ENCODE data around the gene TMEM181.
"Not testable (repeated sequence)": the region's sequence is repeated elsewhere in the genome, so short reads cannot be mapped to it uniquely, and the experiment has no call there.

TMEM181 gene, protein sequence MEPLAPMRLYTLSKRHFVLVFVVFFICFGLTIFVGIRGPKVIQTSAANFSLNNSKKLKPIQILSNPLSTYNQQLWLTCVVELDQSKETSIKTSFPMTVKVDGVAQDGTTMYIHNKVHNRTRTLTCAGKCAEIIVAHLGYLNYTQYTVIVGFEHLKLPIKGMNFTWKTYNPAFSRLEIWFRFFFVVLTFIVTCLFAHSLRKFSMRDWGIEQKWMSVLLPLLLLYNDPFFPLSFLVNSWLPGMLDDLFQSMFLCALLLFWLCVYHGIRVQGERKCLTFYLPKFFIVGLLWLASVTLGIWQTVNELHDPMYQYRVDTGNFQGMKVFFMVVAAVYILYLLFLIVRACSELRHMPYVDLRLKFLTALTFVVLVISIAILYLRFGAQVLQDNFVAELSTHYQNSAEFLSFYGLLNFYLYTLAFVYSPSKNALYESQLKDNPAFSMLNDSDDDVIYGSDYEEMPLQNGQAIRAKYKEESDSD

DNA sequence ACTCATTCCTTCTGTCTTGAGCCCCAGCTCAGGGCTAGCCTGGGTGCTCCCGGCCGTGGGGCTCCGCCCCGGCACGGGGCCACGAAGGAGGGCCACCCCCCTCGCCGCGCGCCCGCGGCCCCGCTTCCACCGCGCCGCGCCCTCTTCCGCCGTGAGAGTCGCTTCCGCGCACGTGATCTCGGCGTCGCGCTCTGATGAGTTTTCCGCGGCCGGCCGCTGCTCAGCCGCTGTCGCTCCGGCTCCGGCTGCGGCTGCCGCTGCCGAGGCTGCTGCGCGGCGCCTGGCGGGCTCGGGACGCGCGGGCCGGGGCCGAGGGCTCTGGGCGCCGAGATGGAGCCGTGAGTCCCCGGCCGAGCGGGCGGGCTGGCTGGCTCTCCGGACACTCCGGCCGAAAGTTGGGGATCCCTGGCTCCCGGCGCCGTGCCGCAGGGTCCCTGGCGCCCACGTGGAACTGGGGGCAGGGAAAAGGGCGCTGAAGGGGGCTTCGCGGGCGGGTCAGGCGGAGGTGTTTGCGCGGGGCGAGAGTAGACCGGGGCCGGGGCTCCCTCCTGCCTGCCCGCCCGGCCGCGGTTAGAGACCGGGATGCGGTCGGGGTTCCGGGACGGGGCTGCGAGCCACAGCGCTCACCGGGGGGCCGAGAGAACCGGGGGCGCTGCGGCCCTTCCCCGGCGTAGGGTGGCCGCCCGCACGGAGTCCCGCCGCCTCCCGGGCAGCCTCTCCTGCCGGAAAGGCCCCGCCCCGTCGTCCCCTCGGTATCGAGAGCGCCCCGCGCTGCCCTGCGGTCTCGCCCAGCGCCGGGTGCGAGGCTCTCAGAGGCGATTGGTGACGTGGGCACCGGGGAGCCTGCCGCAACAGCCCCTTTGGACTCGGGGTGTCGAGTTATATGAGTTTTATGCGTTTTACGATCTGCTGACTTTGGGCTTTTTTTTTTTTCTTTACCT lies at the start of gene TMEM181:
Gene TMEM181 (plus strand): TSS at position 197 of the 941 bp plus-strand sequence. CDS start 134 bp downstream, at position 331.
- peak; percentile 75 to 78 for DNase-seq (ENCODE audit: low read depth in 2 of 2)

DNA sequence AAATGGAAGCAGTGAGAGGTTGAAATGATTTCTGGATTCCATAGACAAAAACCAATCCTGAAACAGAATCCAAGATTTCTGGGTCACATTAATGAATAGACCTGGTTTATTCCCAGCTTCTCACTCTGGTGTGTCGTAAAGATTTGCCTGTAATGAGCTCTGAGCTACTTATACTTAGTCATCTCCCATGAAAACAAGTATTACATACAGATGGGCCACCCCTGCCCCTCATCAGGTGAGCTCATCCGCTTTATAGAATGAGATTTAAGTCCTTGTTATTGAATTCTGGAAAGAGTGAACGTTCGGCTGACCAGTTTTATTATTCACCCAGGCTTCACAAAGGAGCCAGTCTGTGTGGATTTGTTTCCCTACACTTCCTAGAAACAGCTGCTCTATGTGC lies 47.1 kb upstream of the TMEM181 start:
- DNase-seq (ENCODE audit: low read depth in 2 of 2), result no peak

GRCh38 chr6:158514176-158514575 lies 45.7 kb upstream of the TMEM181 start:
- DNase-seq (ENCODE audit: low read depth in 2 of 2), result no peak

DNA sequence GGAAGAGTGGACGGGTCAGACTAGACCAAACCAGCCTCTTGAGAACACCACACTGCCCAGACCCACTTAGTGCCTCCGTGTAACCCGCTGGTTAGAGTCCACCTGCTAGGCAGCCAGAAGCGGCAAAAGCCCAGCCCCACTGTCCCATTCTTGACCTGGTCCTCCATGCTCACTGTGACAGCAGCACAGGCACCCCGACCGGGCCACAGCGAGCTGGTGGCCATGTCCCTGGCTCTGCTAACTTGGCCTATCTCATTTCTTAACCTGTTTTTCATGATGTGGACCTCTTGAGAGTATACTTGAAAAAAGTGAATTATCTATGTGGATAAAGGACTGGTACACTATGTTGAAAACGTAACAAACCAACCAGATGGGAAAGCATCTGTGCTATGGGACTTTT lies 44.9 kb upstream of the TMEM181 start:
- no peak for DNase-seq (ENCODE audit: low read depth in 2 of 2)

DNA sequence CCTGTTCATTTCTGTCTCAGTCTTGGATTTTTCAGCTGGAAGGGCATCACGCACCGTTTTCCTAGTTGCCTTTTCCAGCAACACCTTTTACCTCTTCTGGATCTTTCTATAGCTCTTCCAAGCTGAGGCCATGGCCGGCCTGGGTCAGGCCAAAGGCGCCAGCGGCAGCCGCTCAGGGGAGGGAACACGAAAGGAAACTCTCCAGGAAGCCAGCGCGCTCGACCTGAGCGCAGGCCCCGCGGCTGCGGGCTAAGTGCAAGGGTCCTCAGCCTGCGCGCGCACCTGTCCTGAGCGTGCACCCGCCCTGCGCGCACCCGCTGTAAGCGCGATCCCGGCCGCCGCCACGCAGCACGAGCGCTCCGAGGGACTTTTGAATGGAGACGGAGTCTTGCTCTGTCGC lies 43.8 kb upstream of the TMEM181 start:
- no peak for DNase-seq (ENCODE audit: low read depth in 2 of 2)

DNA sequence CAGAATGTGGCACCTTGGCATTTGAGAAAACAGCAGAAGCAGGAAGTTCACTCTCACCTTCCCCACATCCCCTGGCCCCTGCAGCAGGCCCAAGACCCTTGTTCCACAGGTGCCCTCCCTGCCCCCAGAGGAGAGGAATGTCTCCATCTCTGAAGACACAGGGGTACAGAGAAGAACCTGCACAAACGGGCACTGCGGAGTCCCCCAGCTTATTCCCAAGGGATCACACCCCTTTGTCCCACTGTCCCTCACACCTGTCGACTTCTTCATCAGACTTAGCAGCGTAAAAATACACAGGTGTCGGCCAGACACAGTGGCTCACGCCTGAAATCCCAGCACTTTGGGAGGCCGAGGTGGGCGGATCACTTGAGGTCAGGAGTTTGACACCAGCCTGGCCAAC lies 42.9 kb upstream of the TMEM181 start:
- no peak for DNase-seq (ENCODE audit: low read depth in 2 of 2)

GRCh38 chr6:158517581-158517980 lies 42.3 kb upstream of the TMEM181 start:
- no peak for DNase-seq (ENCODE audit: low read depth in 2 of 2)

- no peak for DNase-seq (ENCODE audit: low read depth in 2 of 2)
Observed at GRCh38 chr6:158518191-158519127, 41.4 kb upstream of the TMEM181 start.

DNA sequence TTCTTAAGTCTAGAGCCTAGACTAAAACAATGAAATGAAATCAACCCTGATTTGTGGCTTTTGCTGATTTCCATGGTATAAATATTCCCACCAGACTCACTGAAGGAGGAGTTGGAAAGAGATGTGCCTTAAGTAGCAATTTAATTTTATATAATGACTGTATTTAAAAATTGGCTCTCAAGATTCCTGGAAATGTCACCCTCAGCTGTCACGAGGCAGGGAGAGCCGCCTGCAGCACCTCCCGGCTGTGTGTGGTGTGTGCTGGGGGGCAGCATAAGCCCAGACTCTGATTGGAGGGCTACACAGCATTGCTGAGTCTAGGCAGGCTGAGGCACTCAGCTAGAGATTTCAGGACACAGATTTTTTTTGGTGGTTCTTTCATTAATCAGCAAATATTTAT lies 40.6 kb upstream of the TMEM181 start:
- DNase-seq (ENCODE audit: low read depth in 2 of 2), result no peak

DNA sequence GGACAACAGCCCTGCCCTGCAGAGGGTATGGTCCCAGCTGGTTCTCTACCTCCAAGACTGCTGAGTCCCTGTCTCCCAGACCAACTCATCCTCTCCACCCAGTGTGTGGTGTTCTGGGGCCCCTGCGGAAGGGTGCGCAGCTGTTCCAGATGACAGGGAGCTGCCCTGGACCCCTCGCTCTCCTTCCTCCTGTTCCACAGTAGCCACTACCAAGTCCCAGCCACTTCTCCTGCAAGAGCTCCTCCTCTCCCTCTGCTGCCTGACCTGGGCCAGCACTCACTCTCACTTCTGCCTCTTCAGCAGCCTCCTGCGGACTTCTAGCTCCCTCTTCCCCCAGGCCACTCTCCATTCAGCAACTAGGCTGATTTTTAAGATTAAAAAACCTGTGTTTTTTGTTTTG lies 40.1 kb upstream of the TMEM181 start:
- no peak for DNase-seq (ENCODE audit: low read depth in 2 of 2)

- not testable (repeated sequence) for DNase-seq (ENCODE audit: low read depth in 2 of 2)
Observed at GRCh38 chr6:158520975-158521374, 38.9 kb upstream of the TMEM181 start.

GRCh38 chr6:158521759-158522158 lies 38.1 kb upstream of the TMEM181 start:
- no peak for DNase-seq (ENCODE audit: low read depth in 2 of 2)

GRCh38 chr6:158522616-158523015 lies 37.3 kb upstream of the TMEM181 start:
- no peak for DNase-seq (ENCODE audit: low read depth in 2 of 2)

DNA sequence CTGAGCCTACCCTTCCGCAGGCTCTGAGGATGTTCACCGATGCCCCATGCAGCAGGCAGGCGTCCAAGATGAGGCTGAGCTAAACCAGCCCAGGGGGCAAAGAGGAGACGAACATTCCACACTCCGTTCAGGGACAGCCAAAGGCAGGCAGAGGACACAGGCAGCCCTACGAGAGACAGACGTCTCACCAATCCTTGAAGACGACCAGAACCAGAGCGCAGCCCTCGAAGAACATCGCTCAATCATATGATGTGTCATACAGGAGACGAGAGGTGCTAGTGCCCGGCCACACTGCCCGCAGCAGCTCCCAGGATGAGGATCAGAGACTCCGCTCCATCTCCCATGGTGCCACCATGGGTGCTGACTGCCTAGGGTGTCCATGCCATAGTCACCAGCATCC lies 35.6 kb upstream of the TMEM181 start:
- DNase-seq (ENCODE audit: low read depth in 2 of 2), result no peak

DNA sequence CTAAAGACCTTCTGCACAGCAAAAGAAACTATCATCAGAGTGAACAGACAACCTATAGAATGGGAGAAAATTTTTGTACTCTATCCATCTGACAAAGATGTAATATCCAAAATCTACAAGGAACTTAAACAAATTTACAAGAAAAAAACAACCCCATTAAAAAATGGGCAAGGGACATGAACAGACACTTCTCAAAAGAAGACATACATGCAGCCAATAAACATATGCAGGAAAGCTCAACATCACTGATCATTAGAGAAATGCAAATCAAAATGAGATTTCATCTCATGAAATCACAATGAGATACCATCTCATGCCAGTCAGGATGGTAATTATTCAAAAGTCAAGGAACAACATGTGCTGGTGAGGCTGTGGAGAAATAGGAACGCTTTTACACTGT lies 32.0 kb upstream of the TMEM181 start:
- DNase-seq (ENCODE audit: low read depth in 2 of 2), result not testable (repeated sequence)

GRCh38 chr6:158528826-158529225 lies 31.1 kb upstream of the TMEM181 start:
- no peak for DNase-seq (ENCODE audit: low read depth in 2 of 2)

GRCh38 chr6:158529629-158530028 lies 30.3 kb upstream of the TMEM181 start:
- no peak for DNase-seq (ENCODE audit: low read depth in 2 of 2)

DNA sequence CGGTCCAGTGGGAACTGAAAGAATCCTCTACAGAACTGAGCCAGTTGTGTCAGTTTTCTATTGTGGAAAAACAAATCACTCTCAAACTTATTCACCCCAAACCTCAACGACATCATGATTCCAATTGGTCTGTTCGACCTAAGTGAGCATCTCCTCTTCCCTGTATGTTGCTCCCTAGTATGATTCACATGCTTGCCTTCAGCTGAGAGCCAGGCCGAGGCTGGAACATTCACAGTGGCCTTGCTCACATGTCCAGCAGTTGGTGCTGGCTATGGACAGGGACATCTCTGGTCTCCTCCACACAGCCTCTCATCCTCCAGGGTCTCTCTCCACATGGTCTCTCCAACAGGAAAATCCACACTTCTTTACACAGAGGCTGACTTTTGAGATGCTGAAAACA lies 28.3 kb upstream of the TMEM181 start:
- no peak for DNase-seq (ENCODE audit: low read depth in 2 of 2)

DNA sequence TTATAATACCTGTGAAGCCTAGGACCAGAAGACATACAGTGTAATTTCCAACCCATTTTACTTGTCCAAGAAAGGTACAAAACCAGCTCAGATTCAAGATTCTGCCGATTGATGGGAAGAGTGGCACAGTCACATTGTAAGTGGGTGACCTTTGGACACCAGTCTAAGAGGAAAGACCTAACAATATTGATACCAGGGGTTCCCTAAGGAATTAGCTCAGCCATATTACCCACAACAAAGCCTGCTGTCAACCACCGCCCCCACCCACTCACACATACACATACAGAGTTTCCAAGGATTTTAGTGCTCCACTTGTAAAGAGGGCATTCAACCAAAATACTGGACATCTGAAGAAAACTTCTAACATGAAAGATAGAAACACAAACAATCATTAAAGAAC lies 27.9 kb upstream of the TMEM181 start:
- DNase-seq (ENCODE audit: low read depth in 2 of 2), result no peak

- no peak for DNase-seq (ENCODE audit: low read depth in 2 of 2)
Observed at GRCh38 chr6:158536084-158536890, 23.6 kb upstream of the TMEM181 start.

Measured in activated CD8-positive, alpha-beta memory T cell treated with anti-CD3 and anti-CD28 coated beads for 4 hours (primary cell).